ENCODE measurements around the gene MAPKBP1. TPM values are rescaled to one million over a fixed set of nuclear protein-coding genes. Genes with fewer than 3 reads are reported as not detected.

The MAPKBP1 gene, protein sequence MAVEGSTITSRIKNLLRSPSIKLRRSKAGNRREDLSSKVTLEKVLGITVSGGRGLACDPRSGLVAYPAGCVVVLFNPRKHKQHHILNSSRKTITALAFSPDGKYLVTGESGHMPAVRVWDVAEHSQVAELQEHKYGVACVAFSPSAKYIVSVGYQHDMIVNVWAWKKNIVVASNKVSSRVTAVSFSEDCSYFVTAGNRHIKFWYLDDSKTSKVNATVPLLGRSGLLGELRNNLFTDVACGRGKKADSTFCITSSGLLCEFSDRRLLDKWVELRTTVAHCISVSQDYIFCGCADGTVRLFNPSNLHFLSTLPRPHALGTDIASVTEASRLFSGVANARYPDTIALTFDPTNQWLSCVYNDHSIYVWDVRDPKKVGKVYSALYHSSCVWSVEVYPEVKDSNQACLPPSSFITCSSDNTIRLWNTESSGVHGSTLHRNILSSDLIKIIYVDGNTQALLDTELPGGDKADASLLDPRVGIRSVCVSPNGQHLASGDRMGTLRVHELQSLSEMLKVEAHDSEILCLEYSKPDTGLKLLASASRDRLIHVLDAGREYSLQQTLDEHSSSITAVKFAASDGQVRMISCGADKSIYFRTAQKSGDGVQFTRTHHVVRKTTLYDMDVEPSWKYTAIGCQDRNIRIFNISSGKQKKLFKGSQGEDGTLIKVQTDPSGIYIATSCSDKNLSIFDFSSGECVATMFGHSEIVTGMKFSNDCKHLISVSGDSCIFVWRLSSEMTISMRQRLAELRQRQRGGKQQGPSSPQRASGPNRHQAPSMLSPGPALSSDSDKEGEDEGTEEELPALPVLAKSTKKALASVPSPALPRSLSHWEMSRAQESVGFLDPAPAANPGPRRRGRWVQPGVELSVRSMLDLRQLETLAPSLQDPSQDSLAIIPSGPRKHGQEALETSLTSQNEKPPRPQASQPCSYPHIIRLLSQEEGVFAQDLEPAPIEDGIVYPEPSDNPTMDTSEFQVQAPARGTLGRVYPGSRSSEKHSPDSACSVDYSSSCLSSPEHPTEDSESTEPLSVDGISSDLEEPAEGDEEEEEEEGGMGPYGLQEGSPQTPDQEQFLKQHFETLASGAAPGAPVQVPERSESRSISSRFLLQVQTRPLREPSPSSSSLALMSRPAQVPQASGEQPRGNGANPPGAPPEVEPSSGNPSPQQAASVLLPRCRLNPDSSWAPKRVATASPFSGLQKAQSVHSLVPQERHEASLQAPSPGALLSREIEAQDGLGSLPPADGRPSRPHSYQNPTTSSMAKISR (N-terminal part only)
- 2.5 and 4.3 TPM in 2 replicates for polyA plus RNA-seq (2011; rRNA removed)
- polyA plus RNA-seq (2012; cell fraction: cytosol; rRNA removed): 2.2 and 3.1 TPM in 2 replicates
- polyA plus RNA-seq (2012; cell fraction: nucleus; rRNA removed): 15.6 and 17.5 TPM in 2 replicates
- 6.1 to 6.2 TPM (median 6.1 TPM) in 3 replicates for polyA plus RNA-seq (2017; fragmentation: RNase III; extraction: RNeasy Plus Mini Kit Qiagen cat#74134 plus additional on column Dnase treatment)
- polyA minus RNA-seq (2011; rRNA and poly(A)+ RNA removed): 12.4 and 18.0 TPM in 2 replicates

- ChIA-PET CTCF (interaction anchor here (0.6 to 8.0 kb wide), 17 partner anchors 9 to 309 kb away, joined by 3 to 103 read pairs (median 5); no protein-coding TSS in a partner anchor), POLR2A (interaction anchor here (0.6 to 1.0 kb wide), 6 partner anchors 8 to 499 kb away, joined by 3 to 5 read pairs (median 3); partner anchors contain the start of genes GANC and TMEM87A)
- peak within 1 kb of the TSS; percentile 81 to 96 for H3K27ac ChIP-seq
- FAIRE-seq (no peak), ATAC-seq (peak; percentile 90 to 95), DNase-seq (ENCODE audit: low read depth in 1 of 2, low spot score in 1 of 2) (peak; percentile 89 to 95)
- peaks cover 22% of the 10 kb centered on the region; the same call in 2 of the 3 replicates for H3K4me1 ChIP-seq
- WGBS (ENCODE audit: missing lambda C conversion rate): under 1% methylated on average over 18 of the region's 62 CpGs
- TF ChIP-seq, protein P1, sequence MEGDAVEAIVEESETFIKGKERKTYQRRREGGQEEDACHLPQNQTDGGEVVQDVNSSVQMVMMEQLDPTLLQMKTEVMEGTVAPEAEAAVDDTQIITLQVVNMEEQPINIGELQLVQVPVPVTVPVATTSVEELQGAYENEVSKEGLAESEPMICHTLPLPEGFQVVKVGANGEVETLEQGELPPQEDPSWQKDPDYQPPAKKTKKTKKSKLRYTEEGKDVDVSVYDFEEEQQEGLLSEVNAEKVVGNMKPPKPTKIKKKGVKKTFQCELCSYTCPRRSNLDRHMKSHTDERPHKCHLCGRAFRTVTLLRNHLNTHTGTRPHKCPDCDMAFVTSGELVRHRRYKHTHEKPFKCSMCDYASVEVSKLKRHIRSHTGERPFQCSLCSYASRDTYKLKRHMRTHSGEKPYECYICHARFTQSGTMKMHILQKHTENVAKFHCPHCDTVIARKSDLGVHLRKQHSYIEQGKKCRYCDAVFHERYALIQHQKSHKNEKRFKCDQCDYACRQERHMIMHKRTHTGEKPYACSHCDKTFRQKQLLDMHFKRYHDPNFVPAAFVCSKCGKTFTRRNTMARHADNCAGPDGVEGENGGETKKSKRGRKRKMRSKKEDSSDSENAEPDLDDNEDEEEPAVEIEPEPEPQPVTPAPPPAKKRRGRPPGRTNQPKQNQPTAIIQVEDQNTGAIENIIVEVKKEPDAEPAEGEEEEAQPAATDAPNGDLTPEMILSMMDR (IDR thresholded peaks at IDR 0.05): peak; percentile 58
- TF ChIP-seq REST (IDR thresholded peaks at IDR 0.05) (no peak), CHD4 (IDR thresholded peaks at IDR 0.05; ENCODE audit: borderline replicate concordance) (no peak), HOXA7 (CRISPR knock-in tag; IDR thresholded peaks at IDR 0.05) (no peak), RFX5 (IDR thresholded peaks at IDR 0.05) (no peak), PHF8 (IDR thresholded peaks at IDR 0.05; ENCODE audit: borderline replicate concordance, low read depth) (peak; percentile 24; the same call in 1 of the 2 replicates), POLR2A (IDR thresholded peaks at IDR 0.05; ENCODE audit: low read length) (peak; percentile 60), JUN (IDR thresholded peaks at IDR 0.05) (peak; percentile 45 to 53; a peak in 2 of 5 replicates), SMC3 (IDR thresholded peaks at IDR 0.05) (peak; percentile 39; the same call in 1 of the 3 replicates), RAD21 (conservative IDR thresholded peaks at IDR 0.05 in 1 of 2, IDR thresholded peaks at IDR 0.05 in 1 of 2) (peak; percentile 41 to 47; a peak in 3 of 5 replicates), GATA3 (IDR thresholded peaks at IDR 0.05; ENCODE audit: borderline replicate concordance) (0 out of 2 replicates have a peak, but pooled peaks have one; percentile 12)
- TF ChIP-seq, protein P2, sequence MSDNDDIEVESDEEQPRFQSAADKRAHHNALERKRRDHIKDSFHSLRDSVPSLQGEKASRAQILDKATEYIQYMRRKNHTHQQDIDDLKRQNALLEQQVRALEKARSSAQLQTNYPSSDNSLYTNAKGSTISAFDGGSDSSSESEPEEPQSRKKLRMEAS (IDR thresholded peaks at IDR 0.05): peak; percentile 77
- TF ChIP-seq, protein P3, sequence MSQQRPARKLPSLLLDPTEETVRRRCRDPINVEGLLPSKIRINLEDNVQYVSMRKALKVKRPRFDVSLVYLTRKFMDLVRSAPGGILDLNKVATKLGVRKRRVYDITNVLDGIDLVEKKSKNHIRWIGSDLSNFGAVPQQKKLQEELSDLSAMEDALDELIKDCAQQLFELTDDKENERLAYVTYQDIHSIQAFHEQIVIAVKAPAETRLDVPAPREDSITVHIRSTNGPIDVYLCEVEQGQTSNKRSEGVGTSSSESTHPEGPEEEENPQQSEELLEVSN (IDR thresholded peaks at IDR 0.05; ENCODE audit: borderline replicate concordance, low read depth): peak; percentile 45; the same call in 1 of the 2 replicates
- peak within 1 kb of the TSS; percentile 91 for H3K4me2 ChIP-seq
- H3K9me3 ChIP-seq: no peaks in the 10 kb centered on the region
- peak within 1 kb of the TSS; percentile 76 for H3K4me3 ChIP-seq
These were observed at the start of gene MAPKBP1 for GRCh38 chr15:41774062-41774881. TSS of gene MAPKBP1 (plus strand) at chr15:41774484. CDS start at chr15:41775276, 792 bp downstream.

Data from A549 (cell line).